ENCODE data around the gene DDX60.

GRCh38 chr4:168259096-168259495 is 59.5 kb downstream of the DDX60 start:
- TF ChIP-seq CTCF (conservative IDR thresholded peaks at IDR 0.05; ENCODE audit: low read length) (no peak), EZH2phosphoT487 (IDR thresholded peaks at IDR 0.05; ENCODE audit: borderline replicate concordance, low read depth, low read length) (no peak)
